Subcutaneous adipose tissue (tissue), 4 donors: ENCODE data around the gene CROCC2. TPM values are rescaled to one million over a fixed set of nuclear protein-coding genes. Genes with fewer than 3 reads are reported as not detected.

Experiments
- CTCF ChIP-seq: fragments of 450-650 bp; IDR thresholded peaks from one replicate; pipeline ENCODE4 v1.5.1; 2016; ENCODE audit warnings: low read depth, mild to moderate bottlenecking, control low read depth, antibody characterized with exemption, moderate library complexity
- total RNA-seq, 4 donors: library from RNA; depleted of rRNA; stranded (reverse); fragments of >200 nt; gene quantifications; one replicate each; pipeline ENCODE4 v1.1.0, GENCODE V29; 2016

CROCC2 gene
- total RNA-seq, 4 donors from 2014 or later: not detected

GRCh38 chr2:240925191-240925567 lies 19.0 kb downstream of the CROCC2 start:
- no peak for TF ChIP-seq CTCF

- TF ChIP-seq CTCF: no peak
Observed at GRCh38 chr2:240925568-240926515, 19.7 kb downstream of the CROCC2 start.

DNA sequence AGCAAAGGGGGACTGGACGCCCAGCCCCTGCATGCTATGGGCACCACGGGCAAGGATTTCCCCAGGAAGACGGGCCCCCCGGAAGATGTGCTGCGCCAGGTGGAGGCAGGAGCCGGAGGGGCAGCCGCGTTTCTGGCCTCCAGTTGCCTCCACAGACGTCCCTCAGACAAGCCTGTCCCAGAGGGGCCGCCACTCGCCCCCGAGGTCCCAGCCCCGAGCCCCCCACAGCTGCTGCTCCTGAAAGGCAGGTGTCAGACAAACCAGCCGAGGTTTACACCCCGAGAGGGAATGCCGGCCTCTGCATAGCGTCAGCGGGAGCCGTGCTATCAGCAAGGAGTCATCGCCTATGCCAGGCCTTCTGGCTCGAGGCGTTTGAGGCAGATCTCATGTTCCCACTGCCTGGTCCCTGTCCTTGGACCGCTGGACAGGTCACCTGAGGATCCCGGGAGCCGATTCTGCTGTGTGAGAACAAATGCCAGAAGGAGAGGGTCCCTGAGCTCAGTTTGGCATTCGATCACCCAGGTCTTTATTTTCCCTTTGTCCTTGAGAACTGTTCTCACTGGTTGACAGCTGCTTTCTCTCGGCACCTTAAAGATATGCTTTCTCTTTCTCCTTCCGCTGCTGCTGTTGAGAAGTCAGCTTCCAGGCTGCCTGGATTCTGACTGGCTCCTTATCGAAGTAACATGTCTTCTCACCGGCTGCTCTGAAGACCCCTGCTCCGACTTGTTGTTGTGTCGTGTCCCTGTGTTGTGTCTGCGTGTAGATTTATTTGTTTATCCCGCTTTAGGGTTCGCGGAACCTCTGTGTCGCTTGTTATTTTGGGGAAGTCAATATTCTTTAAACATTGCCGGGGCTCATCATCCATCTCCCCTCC lies 20.6 kb downstream of the CROCC2 start:
- no peak for TF ChIP-seq CTCF

GRCh38 chr2:240927390-240927781 lies 21.2 kb downstream of the CROCC2 start:
- TF ChIP-seq CTCF: no peak

- TF ChIP-seq CTCF: no peak
Observed at GRCh38 chr2:240928476-240929363, 22.6 kb downstream of the CROCC2 start.

GRCh38 chr2:240929364-240930095 lies 23.4 kb downstream of the CROCC2 start:
- no peak for TF ChIP-seq CTCF
